PC-9 (cell line): ENCODE measurements around the gene PKNOX2. TPM values are rescaled to one million over a fixed set of nuclear protein-coding genes. Genes with fewer than 3 reads are reported as not detected.

ENCODE experiments used
- BruUV-seq: library from RNA; stranded (reverse); fragments of 400-500 nt; replicated peaks from 2 replicates; lab custom pipeline; 2021; lab: Mats Ljungman, UMichigan
- CTCF ChIA-PET: fragments of 300-600 bp; sonication (Branson Sonifier 250); formaldehyde crosslinking; loops from one replicate; lab custom pipeline; 2022; ENCODE audit warnings: antibody characterized with exemption; lab: Charles Lee
- POLR2A ChIA-PET: fragments of 300-600 bp; sonication (Branson Sonifier 250); formaldehyde crosslinking; loops from one replicate; lab custom pipeline; 2022; ENCODE audit warnings: antibody characterized with exemption; ENCODE audit not compliant: unreplicated experiment; lab: Charles Lee
- DNase-seq, 2 experiments: peaks; one replicate each; pipeline versions ENCODE4 v3.0.0 to v3.0.0-alpha.2; 2015 to 2022; ENCODE audit warnings: mixed read lengths in 1 of 2
- H2AFZ ChIP-seq: fragments of 200-600 bp; sonication (generic); 2 replicates; pipeline ENCODE4 v1.8.1; 2017; ENCODE audit warnings: antibody characterized with exemption
- H3F3A ChIP-seq: fragments of 200-600 bp; sonication (generic); 2 replicates; pipeline ENCODE4 v1.8.1; 2017; ENCODE audit warnings: antibody characterized with exemption, mild to moderate bottlenecking, low read depth; ENCODE audit not compliant: insufficient read depth
- H3K27ac ChIP-seq: fragments of 200-600 bp; sonication (generic); 2 replicates; pipeline ENCODE4 v1.6.1; 2016; ENCODE audit warnings: mixed run types
- H3K27me3 ChIP-seq: fragments of 200-600 bp; sonication (generic); 2 replicates; pipeline ENCODE4 v1.6.1; 2016; ENCODE audit warnings: low read depth, mixed run types; ENCODE audit not compliant: insufficient read depth
- H3K36me3 ChIP-seq: fragments of 200-600 bp; sonication (generic); 2 replicates; pipeline ENCODE4 v1.6.1; 2016; ENCODE audit warnings: low read depth, mixed run types
- H3K4me1 ChIP-seq: fragments of 200-600 bp; sonication (generic); replicated peaks from 2 replicates; pipeline ENCODE4 v1.6.1; 2016; ENCODE audit warnings: mixed run types; ENCODE audit not compliant: insufficient read depth
- H3K4me2 ChIP-seq: fragments of 200-600 bp; sonication (generic); 2 replicates; pipeline ENCODE4 v1.6.1; 2017; ENCODE audit warnings: mixed run types
- H3K4me3 ChIP-seq: fragments of 200-600 bp; sonication (generic); 2 replicates; pipeline ENCODE4 v1.6.1; 2016; ENCODE audit warnings: mixed run types
- H3K79me2 ChIP-seq: fragments of 200-600 bp; sonication (generic); 2 replicates; pipeline ENCODE4 v1.6.1; 2017; ENCODE audit warnings: low read depth, mixed run types
- H3K9me2 ChIP-seq: fragments of 200-600 bp; sonication (generic); 2 replicates; pipeline ENCODE4 v1.8.1; 2017; ENCODE audit warnings: mild to moderate bottlenecking; ENCODE audit not compliant: insufficient read depth
- H3K9me3 ChIP-seq: fragments of 200-600 bp; sonication (generic); 2 replicates; pipeline ENCODE4 v1.8.1; 2016; ENCODE audit warnings: low read depth; ENCODE audit not compliant: insufficient read depth
- H4K20me1 ChIP-seq: fragments of 200-600 bp; sonication (generic); 2 replicates; pipeline ENCODE4 v1.8.1; 2017; ENCODE audit not compliant: insufficient read depth
- CTCF ChIP-seq: fragments of 200-600 bp; sonication (generic); conservative IDR thresholded peaks from 2 replicates; pipeline ENCODE4 v1.6.1; 2017; ENCODE audit warnings: mixed run types, antibody characterized with exemption, mild to moderate bottlenecking, moderate library complexity
- EZH2 ChIP-seq: fragments of 200-600 bp; sonication (generic); IDR thresholded peaks from 2 replicates; pipeline ENCODE4 v1.8.0; 2017; ENCODE audit warnings: antibody characterized with exemption, low read depth
- intact Hi-C: fragments of 100-400 bp; cut with micrococcal nuclease; formaldehyde crosslinking; loops from one replicate; pipeline ENCODE4 v1.10.0; 2022; ENCODE audit not compliant: unreplicated experiment
- total RNA-seq: library from RNA; stranded (reverse); gene quantifications from 2 replicates; pipeline ENCODE4 v1.2.3, GENCODE V29; 2021

The PKNOX2 gene
- total RNA-seq, 1 experiment from 2014 or later: not detected

GRCh38 chr11:125192183-125192582 is 27.6 kb downstream of the PKNOX2 start:
- Histone ChIP-seq H3K4me2 (no peak overlapping the region), H3K36me3 (no peaks in the 10 kb centered on the region), H3K9me3 (no peaks in the 10 kb centered on the region; the same call in 1 of the 2 replicates), H3K79me2 (no peaks in the 10 kb centered on the region), H4K20me1 (no peaks in the 10 kb centered on the region), H3K4me3 (no peak overlapping the region), H3K9me2 (no peaks in the 10 kb centered on the region), H2AFZ (no peak overlapping the region), H3K27me3 (peaks cover 33% of the 10 kb centered on the region), H3K27ac (no peak overlapping the region), H3F3A (no peaks in the 10 kb centered on the region), H3K4me1 (no peaks in the 10 kb centered on the region)
- DNase-seq: no peak
- CTCF ChIA-PET: no interaction called here
- TF ChIP-seq EZH2 (no peak), CTCF (no peak)
- no TSS peak for BruUV-seq
- intact Hi-C loops: no loop called here
- POLR2A ChIA-PET: no interaction called here

GRCh38 chr11:125192717-125193415 is 28.3 kb downstream of the PKNOX2 start:
- Histone ChIP-seq H3K9me3 (no peaks in the 10 kb centered on the region; the same call in 1 of the 2 replicates), H4K20me1 (no peaks in the 10 kb centered on the region), H3K27me3 (peaks cover 36% of the 10 kb centered on the region), H3K36me3 (no peaks in the 10 kb centered on the region), H3K4me3 (no peak overlapping the region), H3F3A (no peaks in the 10 kb centered on the region), H2AFZ (no peak overlapping the region), H3K79me2 (no peaks in the 10 kb centered on the region), H3K9me2 (no peaks in the 10 kb centered on the region), H3K4me2 (no peak overlapping the region), H3K27ac (no peak overlapping the region), H3K4me1 (no peaks in the 10 kb centered on the region)
- no peak for TF ChIP-seq CTCF
- POLR2A ChIA-PET: no interaction called here
- CTCF ChIA-PET: no interaction called here
- intact Hi-C loops: no loop called here
- BruUV-seq: no TSS peak
- DNase-seq: no peak

- no TSS peak for BruUV-seq
- no peaks in the 10 kb centered on the region for H3K36me3 ChIP-seq
- CTCF ChIA-PET: no interaction called here
Observed at GRCh38 chr11:125193416-125193726, 28.8 kb downstream of the PKNOX2 start.

More at GRCh38 chr11:125193416-125193726, 28.8 kb downstream of the PKNOX2 start:
- H3K4me1 ChIP-seq: no peaks in the 10 kb centered on the region
- intact Hi-C loops: no loop called here
- no peak overlapping the region for H3K27ac ChIP-seq
- H3K4me2 ChIP-seq: no peak overlapping the region
- peaks cover 40% of the 10 kb centered on the region for H3K27me3 ChIP-seq
- DNase-seq: no peak
- H3K4me3 ChIP-seq: no peak overlapping the region
- no peak overlapping the region for H2AFZ ChIP-seq
- no peaks in the 10 kb centered on the region; the same call in 1 of the 2 replicates for H3K9me3 ChIP-seq
- no peaks in the 10 kb centered on the region for H3K79me2 ChIP-seq
- H3K9me2 ChIP-seq: no peaks in the 10 kb centered on the region
- no peaks in the 10 kb centered on the region for H3F3A ChIP-seq
- TF ChIP-seq CTCF: no peak
- no peak for TF ChIP-seq EZH2
- no peaks in the 10 kb centered on the region for H4K20me1 ChIP-seq
- POLR2A ChIA-PET: no interaction called here
